Measurements from ENCODE around the gene UBE2L5. TPM values are rescaled to one million over a fixed set of nuclear protein-coding genes. Genes with fewer than 3 reads are reported as not detected.

The UBE2L5 gene
- 0.15 TPM for polyA plus RNA-seq (2013, experiment 1 of 2)
- polyA plus RNA-seq (2013, experiment 2 of 2) = not detected

DNA sequence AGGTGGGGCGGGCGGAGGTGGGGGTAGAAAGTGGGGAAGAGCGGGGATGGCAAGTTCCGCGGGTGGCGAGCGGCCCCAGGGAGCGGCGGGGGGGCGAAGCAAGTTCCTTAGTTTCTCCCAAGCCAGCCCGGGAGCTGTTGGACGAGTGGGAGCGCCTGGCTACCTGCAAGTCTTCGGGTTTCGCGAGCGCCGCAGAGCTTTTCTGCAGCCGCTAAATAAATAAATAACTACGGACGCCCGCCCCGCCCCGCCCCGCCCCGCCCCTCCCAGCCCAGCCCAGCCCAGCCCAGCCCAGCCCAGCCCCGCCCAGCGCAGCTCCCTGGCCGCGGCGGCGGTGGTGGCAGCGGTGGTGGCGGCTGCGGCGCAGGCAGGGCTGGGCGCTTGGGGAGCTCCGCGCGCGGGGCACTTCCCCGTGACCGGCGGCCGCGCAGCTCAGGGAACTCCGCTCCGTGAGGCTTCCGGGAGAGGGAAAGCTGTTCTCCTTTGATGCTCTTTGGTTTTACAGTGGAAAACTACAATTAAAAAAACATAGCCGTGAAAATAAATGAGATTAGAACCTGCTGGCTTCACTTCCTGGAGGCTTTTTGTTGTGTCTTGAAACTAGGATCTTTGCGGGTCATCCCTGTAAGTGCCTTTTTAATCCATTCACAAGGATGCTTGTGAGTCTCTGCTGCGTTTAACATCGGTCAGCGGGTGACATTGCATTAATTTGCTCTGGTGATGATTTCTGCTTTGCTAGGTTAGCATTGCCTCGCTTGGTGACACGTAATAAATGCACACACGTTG, at the start of gene UBE2L5:
UBE2L5 (plus strand) TSS at position 440 of the 786 bp plus-strand sequence. CDS start 5,498 bp downstream, outside the sequence.
- H3K4me2 ChIP-seq (ENCODE audit: low read length) = peak within 1 kb of the TSS; percentile 61
- H3K9ac ChIP-seq (ENCODE audit: low read length) = peak within 1 kb of the TSS; percentile 76
- H3K18ac ChIP-seq (ENCODE audit: low read length) = peak within 1 kb of the TSS; percentile 95
- H2BK15ac ChIP-seq (replicated peaks; ENCODE audit: low read depth) = no peak within 1 kb of the TSS
- H4K8ac ChIP-seq (ENCODE audit: low read depth, low read length) = no peak within 1 kb of the TSS
- H2BK5ac ChIP-seq (ENCODE audit: low read length) = no peak within 1 kb of the TSS
- no peaks in the 10 kb centered on the region for H3K79me1 ChIP-seq (ENCODE audit: low read length)
- no CpG with 5 or more reads among the region's 57 CpGs for WGBS (ENCODE audit: extremely low coverage, insufficient coverage, low lambda C conversion rate)
- H3K79me2 ChIP-seq (ENCODE audit: control insufficient read depth, insufficient read depth, low read length) = no peaks in the 10 kb centered on the region
- H4K5ac ChIP-seq (ENCODE audit: low read length) = no peak within 1 kb of the TSS
- H3K27me3 ChIP-seq (ENCODE audit: insufficient read depth, low read length, poor library complexity) = no peaks in the 10 kb centered on the region
- H3K4ac ChIP-seq (ENCODE audit: low read depth, low read length) = peak within 1 kb of the TSS; percentile 56
- no peaks in the 10 kb centered on the region for H3K36me3 ChIP-seq (ENCODE audit: control insufficient read depth, insufficient read depth, low read length)
- H3K4me1 ChIP-seq (ENCODE audit: control insufficient read depth, low read depth, low read length) = peaks cover 3% of the 10 kb centered on the region
- H3K56ac ChIP-seq (ENCODE audit: low read length) = peak within 1 kb of the TSS; percentile 83
- H2AK5ac ChIP-seq (ENCODE audit: low read length) = no peak within 1 kb of the TSS
- H3K4me3 ChIP-seq (ENCODE audit: low read length) = peak within 1 kb of the TSS; percentile 37
- H3K27ac ChIP-seq (ENCODE audit: low read depth, low read length) = peak within 1 kb of the TSS; percentile 94
- peak within 1 kb of the TSS; percentile 79 for H2BK120ac ChIP-seq (ENCODE audit: low read depth, low read length)
- DNase-seq = peak; percentile 87
- H3K23ac ChIP-seq (ENCODE audit: low read length) = no peak within 1 kb of the TSS

DNA sequence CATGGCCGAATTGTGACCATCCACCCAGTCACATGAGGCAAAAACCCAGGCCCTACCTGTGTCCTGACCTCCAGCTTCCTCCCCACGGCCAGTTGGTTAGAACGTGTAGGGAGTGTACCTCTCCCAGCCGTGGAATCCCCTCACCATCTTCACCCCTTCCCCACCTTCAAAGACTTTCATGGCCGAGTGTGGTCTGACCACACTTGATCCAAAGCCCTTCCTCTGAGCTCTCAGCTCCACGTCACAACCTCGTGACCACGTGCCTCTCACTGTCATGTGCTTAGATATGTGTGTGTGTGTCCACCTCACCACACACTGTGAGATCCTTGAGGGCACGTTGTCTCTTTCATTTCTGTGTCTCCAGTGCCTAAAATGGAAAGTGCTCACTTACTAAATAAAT, 48.6 kb upstream of the UBE2L5 start:
- Histone ChIP-seq H3K79me1 (ENCODE audit: low read length) (no peaks in the 10 kb centered on the region), H3K27ac (ENCODE audit: low read depth, low read length) (no peak overlapping the region), H3K18ac (ENCODE audit: low read length) (no peak overlapping the region), H2BK120ac (ENCODE audit: low read depth, low read length) (no peak overlapping the region), H3K4me2 (ENCODE audit: low read length) (no peak overlapping the region), H3K79me2 (ENCODE audit: control insufficient read depth, insufficient read depth, low read length) (no peaks in the 10 kb centered on the region), H3K4me1 (ENCODE audit: control insufficient read depth, low read depth, low read length) (no peaks in the 10 kb centered on the region), H4K8ac (ENCODE audit: low read depth, low read length) (no peak overlapping the region), H2AK5ac (ENCODE audit: low read length) (no peak overlapping the region), H4K5ac (ENCODE audit: low read length) (no peak overlapping the region), H3K23ac (ENCODE audit: low read length) (no peak overlapping the region), H3K36me3 (ENCODE audit: control insufficient read depth, insufficient read depth, low read length) (no peaks in the 10 kb centered on the region), H3K27me3 (ENCODE audit: insufficient read depth, low read length, poor library complexity) (no peaks in the 10 kb centered on the region), H3K4me3 (ENCODE audit: low read length) (no peak overlapping the region), H2BK5ac (ENCODE audit: low read length) (no peak overlapping the region), H3K56ac (ENCODE audit: low read length) (no peak overlapping the region), H3K9ac (ENCODE audit: low read length) (no peak overlapping the region), H3K4ac (ENCODE audit: low read depth, low read length) (no peak overlapping the region), H2BK15ac (replicated peaks; ENCODE audit: low read depth) (no peak overlapping the region)
- DNase-seq = no peak
- no CpG with 5 or more reads among the region's 9 CpGs for WGBS (ENCODE audit: extremely low coverage, insufficient coverage, low lambda C conversion rate)

DNA sequence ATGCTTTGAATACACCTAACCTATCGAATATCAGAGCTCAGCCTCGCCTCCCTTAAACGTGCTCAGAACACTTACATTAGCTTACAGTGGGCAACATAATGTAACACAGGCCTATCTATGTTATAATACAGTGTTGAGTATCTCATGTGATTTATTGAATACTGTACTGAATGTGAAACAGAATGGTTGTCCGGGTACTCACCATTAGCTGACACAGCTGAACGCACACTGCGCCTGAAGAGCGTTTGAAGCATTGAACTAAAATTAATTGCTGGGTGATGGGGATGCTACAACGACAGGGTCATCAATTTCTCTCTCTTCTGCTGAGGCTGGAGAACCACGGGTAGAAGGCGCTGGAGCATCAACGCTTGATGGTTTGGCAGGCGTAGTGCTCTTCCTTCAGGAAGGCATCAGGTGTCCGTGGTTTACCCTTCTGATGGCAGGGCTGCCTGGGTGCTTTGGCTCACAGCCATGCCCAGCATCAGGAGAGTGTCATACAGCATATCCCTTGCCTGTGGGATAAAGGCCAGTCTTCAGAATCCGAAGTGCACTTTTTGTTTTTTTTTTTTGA, 46.9 kb upstream of the UBE2L5 start:
- no peak overlapping the region for H2AK5ac ChIP-seq (ENCODE audit: low read length)
- no CpG with 5 or more reads among the region's 14 CpGs for WGBS (ENCODE audit: extremely low coverage, insufficient coverage, low lambda C conversion rate)

DNA sequence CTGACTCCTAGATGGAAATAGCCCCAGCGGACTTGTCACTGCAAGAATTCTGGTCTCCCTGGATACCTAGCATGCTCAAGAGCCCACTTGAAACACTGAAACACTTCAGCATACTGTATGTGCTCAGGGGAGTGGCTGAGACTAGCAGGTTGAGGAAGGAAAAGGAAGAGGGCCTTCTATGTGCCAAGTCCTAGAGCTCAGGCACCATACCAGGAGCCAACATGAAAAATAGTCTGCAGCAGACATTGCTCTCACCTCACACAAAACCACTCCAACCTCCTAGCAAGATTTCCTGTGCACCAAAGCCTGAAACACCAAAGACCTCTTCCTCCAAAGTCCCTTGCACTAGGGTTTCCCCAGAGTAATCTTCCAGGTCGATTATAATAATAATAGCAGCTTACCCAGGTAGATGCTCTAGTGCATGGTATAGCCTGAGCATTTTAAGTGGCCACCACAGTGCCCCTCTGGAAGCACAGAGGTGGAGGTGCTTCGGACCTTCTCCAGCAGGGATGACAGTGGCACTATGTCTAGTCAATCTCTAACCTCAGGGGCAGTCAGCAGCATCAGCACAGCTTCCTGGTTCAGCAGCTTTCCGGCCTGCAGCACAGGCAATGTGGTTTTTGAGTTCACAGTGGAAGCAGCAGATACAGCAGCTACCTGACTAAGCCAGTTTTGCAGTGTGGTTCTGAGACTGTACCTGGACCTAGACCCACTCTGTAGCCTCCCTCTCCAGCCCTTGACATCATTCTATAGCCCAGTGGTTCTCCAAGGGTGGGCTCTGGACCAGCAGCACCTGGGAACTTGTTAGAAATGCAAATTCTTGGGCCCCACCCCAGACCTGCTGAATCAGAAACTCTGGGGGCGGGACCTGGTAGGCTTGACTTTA, 45.6 kb upstream of the UBE2L5 start:
- H2BK5ac ChIP-seq (ENCODE audit: low read length) = no peak overlapping the region
- H3K4me3 ChIP-seq (ENCODE audit: low read length) = no peak overlapping the region
- H3K23ac ChIP-seq (ENCODE audit: low read length) = no peak overlapping the region
- H2BK15ac ChIP-seq (replicated peaks; ENCODE audit: low read depth) = no peak overlapping the region
- H4K8ac ChIP-seq (ENCODE audit: low read depth, low read length) = no peak overlapping the region
- no CpG with 5 or more reads among the region's 5 CpGs for WGBS (ENCODE audit: extremely low coverage, insufficient coverage, low lambda C conversion rate)
- no peaks in the 10 kb centered on the region for H3K4me1 ChIP-seq (ENCODE audit: control insufficient read depth, low read depth, low read length)
- H2BK120ac ChIP-seq (ENCODE audit: low read depth, low read length) = no peak overlapping the region
- no peak overlapping the region for H3K18ac ChIP-seq (ENCODE audit: low read length)
- DNase-seq = no peak
- no peaks in the 10 kb centered on the region for H3K79me2 ChIP-seq (ENCODE audit: control insufficient read depth, insufficient read depth, low read length)
- no peak overlapping the region for H2AK5ac ChIP-seq (ENCODE audit: low read length)
- no peak overlapping the region for H3K4ac ChIP-seq (ENCODE audit: low read depth, low read length)
- no peak overlapping the region for H3K9ac ChIP-seq (ENCODE audit: low read length)
- no peak overlapping the region for H3K56ac ChIP-seq (ENCODE audit: low read length)
- no peak overlapping the region for H3K4me2 ChIP-seq (ENCODE audit: low read length)
- H4K5ac ChIP-seq (ENCODE audit: low read length) = no peak overlapping the region
- no peaks in the 10 kb centered on the region for H3K36me3 ChIP-seq (ENCODE audit: control insufficient read depth, insufficient read depth, low read length)
- no peaks in the 10 kb centered on the region for H3K79me1 ChIP-seq (ENCODE audit: low read length)
- H3K27ac ChIP-seq (ENCODE audit: low read depth, low read length) = no peak overlapping the region
- H3K27me3 ChIP-seq (ENCODE audit: insufficient read depth, low read length, poor library complexity) = no peaks in the 10 kb centered on the region

More for the DNA sequence above, 46.9 kb upstream of the UBE2L5 start:
- Histone ChIP-seq H3K36me3 (ENCODE audit: control insufficient read depth, insufficient read depth, low read length) (no peaks in the 10 kb centered on the region), H3K27me3 (ENCODE audit: insufficient read depth, low read length, poor library complexity) (no peaks in the 10 kb centered on the region), H3K18ac (ENCODE audit: low read length) (no peak overlapping the region), H3K4ac (ENCODE audit: low read depth, low read length) (no peak overlapping the region), H3K4me3 (ENCODE audit: low read length) (no peak overlapping the region), H3K23ac (ENCODE audit: low read length) (no peak overlapping the region), H2BK15ac (replicated peaks; ENCODE audit: low read depth) (no peak overlapping the region), H2BK120ac (ENCODE audit: low read depth, low read length) (no peak overlapping the region), H3K4me2 (ENCODE audit: low read length) (no peak overlapping the region), H3K56ac (ENCODE audit: low read length) (no peak overlapping the region), H4K8ac (ENCODE audit: low read depth, low read length) (no peak overlapping the region), H2BK5ac (ENCODE audit: low read length) (no peak overlapping the region), H4K5ac (ENCODE audit: low read length) (no peak overlapping the region), H3K27ac (ENCODE audit: low read depth, low read length) (no peak overlapping the region), H3K4me1 (ENCODE audit: control insufficient read depth, low read depth, low read length) (no peaks in the 10 kb centered on the region), H3K79me2 (ENCODE audit: control insufficient read depth, insufficient read depth, low read length) (no peaks in the 10 kb centered on the region), H3K79me1 (ENCODE audit: low read length) (no peaks in the 10 kb centered on the region), H3K9ac (ENCODE audit: low read length) (no peak overlapping the region)
- no peak for DNase-seq

DNA sequence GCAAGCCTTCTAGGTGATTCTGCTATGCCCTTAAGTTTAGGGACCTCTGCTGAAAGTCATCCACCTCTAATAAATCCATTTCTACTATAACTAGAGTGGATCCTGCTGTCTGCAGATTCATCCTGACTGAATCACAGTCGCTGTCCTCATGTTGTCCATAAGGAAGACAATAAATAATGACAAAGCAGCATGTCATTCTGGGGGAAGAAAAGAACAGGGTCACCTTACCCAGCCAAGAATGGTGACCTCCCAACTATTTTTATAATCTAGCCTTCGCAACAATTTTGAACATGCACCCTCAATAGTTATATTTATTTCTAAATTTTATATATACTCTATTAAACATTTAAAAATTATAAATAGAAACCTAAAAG, 45.0 kb upstream of the UBE2L5 start:
- Histone ChIP-seq H2BK5ac (ENCODE audit: low read length) (no peak overlapping the region), H3K27me3 (ENCODE audit: insufficient read depth, low read length, poor library complexity) (no peaks in the 10 kb centered on the region), H3K36me3 (ENCODE audit: control insufficient read depth, insufficient read depth, low read length) (no peaks in the 10 kb centered on the region), H3K4ac (ENCODE audit: low read depth, low read length) (no peak overlapping the region), H2BK15ac (replicated peaks; ENCODE audit: low read depth) (no peak overlapping the region), H3K9ac (ENCODE audit: low read length) (no peak overlapping the region), H3K23ac (ENCODE audit: low read length) (no peak overlapping the region), H2AK5ac (ENCODE audit: low read length) (no peak overlapping the region), H3K4me2 (ENCODE audit: low read length) (no peak overlapping the region), H4K5ac (ENCODE audit: low read length) (no peak overlapping the region), H3K4me3 (ENCODE audit: low read length) (no peak overlapping the region), H3K4me1 (ENCODE audit: control insufficient read depth, low read depth, low read length) (no peaks in the 10 kb centered on the region), H3K79me2 (ENCODE audit: control insufficient read depth, insufficient read depth, low read length) (no peaks in the 10 kb centered on the region), H4K8ac (ENCODE audit: low read depth, low read length) (no peak overlapping the region), H3K56ac (ENCODE audit: low read length) (no peak overlapping the region), H3K18ac (ENCODE audit: low read length) (no peak overlapping the region), H3K27ac (ENCODE audit: low read depth, low read length) (no peak overlapping the region), H2BK120ac (ENCODE audit: low read depth, low read length) (no peak overlapping the region), H3K79me1 (ENCODE audit: low read length) (no peaks in the 10 kb centered on the region)
- DNase-seq = no peak
- WGBS (ENCODE audit: extremely low coverage, insufficient coverage, low lambda C conversion rate) = 100% methylated on average over 1 of the region's 2 CpGs

Data from mesendoderm (in vitro differentiated cells).